Measurements from ENCODE around the gene OR8D1. TPM values are rescaled to one million over a fixed set of nuclear protein-coding genes. Genes with fewer than 3 reads are reported as not detected.

Gene OR8D1
- total and polyA plus RNA-seq, 9 of the 15 experiments (the other 6 are each of a cell fraction or from before 2014, with no cell fraction given): 0.08 to 0.55 TPM; not detected in 7

DNA sequence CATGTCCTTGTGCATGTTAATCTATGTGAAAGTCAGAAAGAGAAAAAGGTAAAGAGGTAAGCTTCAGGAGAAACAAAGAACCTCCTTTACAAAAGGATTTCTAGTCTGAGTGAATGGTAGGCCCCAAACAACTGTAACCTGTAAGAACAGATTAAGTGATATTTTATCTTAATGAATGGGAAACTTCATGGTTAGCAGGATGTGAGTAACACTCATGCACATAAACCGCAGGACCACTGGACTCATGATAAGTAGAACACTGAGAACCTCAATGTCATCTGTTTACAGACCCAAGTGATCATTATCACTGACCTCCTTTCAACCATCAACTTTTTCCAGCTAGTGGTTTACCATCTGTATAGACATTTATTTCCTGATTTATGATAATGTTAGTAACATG lies 37.7 kb downstream of the OR8D1 start (continued):
- TF ChIP-seq ZNF395 (CRISPR knock-in tag; IDR thresholded peaks at IDR 0.05) (peak; percentile 55; the same call in 1 of the 2 replicates), PCBP2 (IDR thresholded peaks at IDR 0.05; ENCODE audit: low read depth, low read length, poor library complexity, severe bottlenecking) (no peak), ZBTB49 (CRISPR knock-in tag; IDR thresholded peaks at IDR 0.05; ENCODE audit: borderline replicate concordance) (no peak), HMBOX1 (IDR thresholded peaks at IDR 0.05) (peak; percentile 94), TEAD4 (IDR thresholded peaks at IDR 0.05; ENCODE audit: low read length) (peak; percentile 96), TEAD4 (CRISPR knock-in tag; IDR thresholded peaks at IDR 0.05; ENCODE audit: borderline replicate concordance) (no peak), ARHGAP35 (IDR thresholded peaks at IDR 0.05; ENCODE audit: partially characterized antibody) (no peak), ZFX (CRISPR knock-in tag; IDR thresholded peaks at IDR 0.05) (peak; percentile 42; the same call in 1 of the 2 replicates), NBN (IDR thresholded peaks at IDR 0.05; ENCODE audit: low read depth) (no peak; the same call in 1 of the 2 replicates), SIN3B (IDR thresholded peaks at IDR 0.05; ENCODE audit: low read depth) (no peak), RUNX1 (IDR thresholded peaks at IDR 0.05; ENCODE audit: low read depth) (peak; percentile 93; the same call in 1 of the 2 replicates), ZNF140 (CRISPR knock-in tag; IDR thresholded peaks at IDR 0.05) (no peak), ESRRA (IDR thresholded peaks at IDR 0.05; ENCODE audit: borderline replicate concordance, low read depth) (peak; percentile 95; the same call in 1 of the 2 replicates)
- TF ChIP-seq, protein P1, sequence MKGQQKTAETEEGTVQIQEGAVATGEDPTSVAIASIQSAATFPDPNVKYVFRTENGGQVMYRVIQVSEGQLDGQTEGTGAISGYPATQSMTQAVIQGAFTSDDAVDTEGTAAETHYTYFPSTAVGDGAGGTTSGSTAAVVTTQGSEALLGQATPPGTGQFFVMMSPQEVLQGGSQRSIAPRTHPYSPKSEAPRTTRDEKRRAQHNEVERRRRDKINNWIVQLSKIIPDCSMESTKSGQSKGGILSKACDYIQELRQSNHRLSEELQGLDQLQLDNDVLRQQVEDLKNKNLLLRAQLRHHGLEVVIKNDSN (CRISPR knock-in tag; IDR thresholded peaks at IDR 0.05): no peak
- TF ChIP-seq, protein P2, sequence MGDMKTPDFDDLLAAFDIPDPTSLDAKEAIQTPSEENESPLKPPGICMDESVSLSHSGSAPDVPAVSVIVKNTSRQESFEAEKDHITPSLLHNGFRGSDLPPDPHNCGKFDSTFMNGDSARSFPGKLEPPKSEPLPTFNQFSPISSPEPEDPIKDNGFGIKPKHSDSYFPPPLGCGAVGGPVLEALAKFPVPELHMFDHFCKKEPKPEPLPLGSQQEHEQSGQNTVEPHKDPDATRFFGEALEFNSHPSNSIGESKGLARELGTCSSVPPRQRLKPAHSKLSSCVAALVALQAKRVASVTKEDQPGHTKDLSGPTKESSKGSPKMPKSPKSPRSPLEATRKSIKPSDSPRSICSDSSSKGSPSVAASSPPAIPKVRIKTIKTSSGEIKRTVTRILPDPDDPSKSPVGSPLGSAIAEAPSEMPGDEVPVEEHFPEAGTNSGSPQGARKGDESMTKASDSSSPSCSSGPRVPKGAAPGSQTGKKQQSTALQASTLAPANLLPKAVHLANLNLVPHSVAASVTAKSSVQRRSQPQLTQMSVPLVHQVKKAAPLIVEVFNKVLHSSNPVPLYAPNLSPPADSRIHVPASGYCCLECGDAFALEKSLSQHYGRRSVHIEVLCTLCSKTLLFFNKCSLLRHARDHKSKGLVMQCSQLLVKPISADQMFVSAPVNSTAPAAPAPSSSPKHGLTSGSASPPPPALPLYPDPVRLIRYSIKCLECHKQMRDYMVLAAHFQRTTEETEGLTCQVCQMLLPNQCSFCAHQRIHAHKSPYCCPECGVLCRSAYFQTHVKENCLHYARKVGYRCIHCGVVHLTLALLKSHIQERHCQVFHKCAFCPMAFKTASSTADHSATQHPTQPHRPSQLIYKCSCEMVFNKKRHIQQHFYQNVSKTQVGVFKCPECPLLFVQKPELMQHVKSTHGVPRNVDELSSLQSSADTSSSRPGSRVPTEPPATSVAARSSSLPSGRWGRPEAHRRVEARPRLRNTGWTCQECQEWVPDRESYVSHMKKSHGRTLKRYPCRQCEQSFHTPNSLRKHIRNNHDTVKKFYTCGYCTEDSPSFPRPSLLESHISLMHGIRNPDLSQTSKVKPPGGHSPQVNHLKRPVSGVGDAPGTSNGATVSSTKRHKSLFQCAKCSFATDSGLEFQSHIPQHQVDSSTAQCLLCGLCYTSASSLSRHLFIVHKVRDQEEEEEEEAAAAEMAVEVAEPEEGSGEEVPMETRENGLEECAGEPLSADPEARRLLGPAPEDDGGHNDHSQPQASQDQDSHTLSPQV (IDR thresholded peaks at IDR 0.05): peak; percentile 48; the same call in 1 of the 2 replicates
- TF ChIP-seq, protein P3, sequence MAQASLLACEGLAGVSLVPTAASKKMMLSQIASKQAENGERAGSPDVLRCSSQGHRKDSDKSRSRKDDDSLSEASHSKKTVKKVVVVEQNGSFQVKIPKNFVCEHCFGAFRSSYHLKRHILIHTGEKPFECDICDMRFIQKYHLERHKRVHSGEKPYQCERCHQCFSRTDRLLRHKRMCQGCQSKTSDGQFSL (CRISPR knock-in tag; IDR thresholded peaks at IDR 0.05): no peak
- TF ChIP-seq, protein P3 (tag; IDR thresholded peaks at IDR 0.05): no peak

Measured in K562 (cell line).